SU-DHL-6 (cell line): ENCODE results near the gene IFT43.

Experiments
- H2AFZ ChIP-seq: fragments of 200-600 bp; sonication (generic); 2 replicates; pipeline ENCODE4 v1.6.1; 2014; ENCODE audit warnings: low read depth, mild to moderate bottlenecking, moderate library complexity, mixed read lengths, antibody characterized with exemption, low read length; ENCODE audit not compliant: severe bottlenecking
- H3F3A ChIP-seq: fragments of 200-600 bp; shearing (Covaris generic); 2 replicates; pipeline ENCODE4 v1.6.0; 2016; ENCODE audit warnings: antibody characterized with exemption, mild to moderate bottlenecking; ENCODE audit not compliant: insufficient read depth
- H3K27ac ChIP-seq: fragments of 200-600 bp; sonication (generic); 2 replicates; pipeline ENCODE4 v1.5.1; 2016; ENCODE audit warnings: low read depth, mild to moderate bottlenecking, low read length, moderate library complexity, mixed read lengths
- H3K27me3 ChIP-seq: fragments of 200-600 bp; sonication (generic), shearing (Covaris generic); 2 replicates; pipeline ENCODE4 v1.6.0; 2014; ENCODE audit warnings: mild to moderate bottlenecking, low read length
- H3K36me3 ChIP-seq: fragments of 200-600 bp; sonication (generic); 2 replicates; pipeline ENCODE4 v1.6.1; 2014; ENCODE audit warnings: mild to moderate bottlenecking, low read length, mixed read lengths
- H3K4me2 ChIP-seq: fragments of 300-600, 200-600 bp; shearing (Covaris generic), sonication (generic); 2 replicates; pipeline ENCODE4 v1.6.0; 2014; ENCODE audit warnings: low read length, low read depth, mild to moderate bottlenecking; ENCODE audit not compliant: poor library complexity, severe bottlenecking
- H3K4me3 ChIP-seq: fragments of 200-600 bp; sonication (generic); 2 replicates; pipeline ENCODE4 v1.5.1; 2014; ENCODE audit warnings: antibody characterized with exemption, low read length, mild to moderate bottlenecking, mixed read lengths; ENCODE audit not compliant: insufficient read depth, poor library complexity, severe bottlenecking
- H3K79me2 ChIP-seq: fragments of 200-600 bp; sonication (generic); 2 replicates; pipeline ENCODE4 v1.6.1; 2014; ENCODE audit warnings: mild to moderate bottlenecking, low read length, moderate library complexity; ENCODE audit not compliant: insufficient read depth
- H3K9ac ChIP-seq: fragments of 200-600 bp; sonication (generic); 2 replicates; pipeline ENCODE4 v1.7.0; 2014; ENCODE audit warnings: mild to moderate bottlenecking, low read length
- H3K9me2 ChIP-seq: fragments of 200-600 bp; sonication (generic); replicated peaks from 2 replicates; pipeline ENCODE4 v1.6.1; 2014; ENCODE audit warnings: low read length; ENCODE audit not compliant: insufficient read depth
- H3K9me3 ChIP-seq: fragments of 200-600 bp; sonication (generic); 2 replicates; pipeline ENCODE4 v1.6.1; 2014; ENCODE audit warnings: low read length, mixed read lengths; ENCODE audit not compliant: insufficient read depth
- H4K20me1 ChIP-seq: fragments of 200-600 bp; sonication (generic); 2 replicates; pipeline ENCODE4 v1.6.1; 2014; ENCODE audit warnings: low read depth, mild to moderate bottlenecking, antibody characterized with exemption, low read length, moderate library complexity, mixed read lengths
- EZH2phosphoT487 ChIP-seq: fragments of 200-600 bp; sonication (generic), shearing (Covaris generic); conservative IDR thresholded peaks from 2 replicates; pipeline ENCODE4 v1.6.1; 2018; ENCODE audit warnings: mild to moderate bottlenecking, antibody characterized with exemption, low read length, moderate library complexity, mixed read lengths
- TF ChIP-seq, protein P1 (sequence below): fragments of 200-600 bp; sonication (generic); IDR thresholded peaks from one replicate; pipeline ENCODE4 v1.5.1; 2017; ENCODE audit warnings: antibody characterized with exemption, mild to moderate bottlenecking, low read length, moderate library complexity; ENCODE audit not compliant: insufficient read depth, poor library complexity, severe bottlenecking

IFT43 gene

DNA sequence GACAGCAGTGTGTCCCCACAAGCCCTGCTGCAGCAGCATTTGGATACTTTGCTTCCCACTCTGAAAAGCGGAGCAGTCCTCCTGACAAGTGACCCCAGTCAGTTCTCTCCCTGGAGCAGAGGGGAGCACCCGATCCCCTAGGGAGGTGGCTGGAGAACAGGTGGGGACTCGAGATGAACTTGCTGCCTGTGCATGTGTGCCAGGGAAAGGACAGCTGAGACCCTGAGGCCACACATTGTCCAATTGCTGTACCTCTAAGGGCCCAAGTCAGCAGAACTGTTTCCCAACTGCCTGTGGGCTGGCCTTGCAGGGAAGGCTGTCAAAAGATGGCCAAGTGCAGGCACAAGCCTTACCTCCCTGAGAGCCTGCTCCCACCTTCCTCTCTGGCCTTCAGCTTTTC is 55.1 kb downstream of the IFT43 start:
- Histone ChIP-seq H4K20me1 (no peaks in the 10 kb centered on the region), H3K4me2 (no peak overlapping the region), H3F3A (no peaks in the 10 kb centered on the region), H3K9me2 (no peaks in the 10 kb centered on the region), H3K27me3 (no peaks in the 10 kb centered on the region), H3K9me3 (no peaks in the 10 kb centered on the region), H3K4me3 (no peak overlapping the region), H3K27ac (no peak overlapping the region), H3K36me3 (no peaks in the 10 kb centered on the region), H2AFZ (no peak overlapping the region), H3K9ac (no peak overlapping the region), H3K79me2 (no peaks in the 10 kb centered on the region)
- TF ChIP-seq EZH2phosphoT487, result no peak
- TF ChIP-seq, protein P1, sequence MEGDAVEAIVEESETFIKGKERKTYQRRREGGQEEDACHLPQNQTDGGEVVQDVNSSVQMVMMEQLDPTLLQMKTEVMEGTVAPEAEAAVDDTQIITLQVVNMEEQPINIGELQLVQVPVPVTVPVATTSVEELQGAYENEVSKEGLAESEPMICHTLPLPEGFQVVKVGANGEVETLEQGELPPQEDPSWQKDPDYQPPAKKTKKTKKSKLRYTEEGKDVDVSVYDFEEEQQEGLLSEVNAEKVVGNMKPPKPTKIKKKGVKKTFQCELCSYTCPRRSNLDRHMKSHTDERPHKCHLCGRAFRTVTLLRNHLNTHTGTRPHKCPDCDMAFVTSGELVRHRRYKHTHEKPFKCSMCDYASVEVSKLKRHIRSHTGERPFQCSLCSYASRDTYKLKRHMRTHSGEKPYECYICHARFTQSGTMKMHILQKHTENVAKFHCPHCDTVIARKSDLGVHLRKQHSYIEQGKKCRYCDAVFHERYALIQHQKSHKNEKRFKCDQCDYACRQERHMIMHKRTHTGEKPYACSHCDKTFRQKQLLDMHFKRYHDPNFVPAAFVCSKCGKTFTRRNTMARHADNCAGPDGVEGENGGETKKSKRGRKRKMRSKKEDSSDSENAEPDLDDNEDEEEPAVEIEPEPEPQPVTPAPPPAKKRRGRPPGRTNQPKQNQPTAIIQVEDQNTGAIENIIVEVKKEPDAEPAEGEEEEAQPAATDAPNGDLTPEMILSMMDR, result no peak

DNA sequence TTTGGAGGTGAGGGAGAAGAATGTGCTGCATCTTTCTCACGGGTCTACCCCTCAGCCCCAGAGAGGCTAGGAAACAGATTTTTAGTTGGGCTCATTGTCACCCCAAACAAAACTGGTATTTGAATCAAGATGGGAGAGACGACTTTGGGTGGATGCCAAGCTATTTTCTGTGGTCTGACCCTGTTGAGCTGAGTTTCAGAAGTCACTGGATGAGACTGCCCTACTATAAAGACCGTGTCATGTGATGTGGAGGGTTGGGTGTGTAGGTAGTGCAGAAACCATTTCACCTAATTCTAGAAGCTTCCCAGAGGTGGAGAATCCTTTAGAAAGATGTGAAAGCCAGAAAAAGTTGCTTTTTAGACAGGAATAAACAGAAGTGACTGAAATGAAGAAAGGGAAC is 60.2 kb downstream of the IFT43 start:
- TF ChIP-seq EZH2phosphoT487, result no peak
- TF ChIP-seq, protein P1, result no peak
- H3K9ac ChIP-seq, result no peak overlapping the region
- H3K27me3 ChIP-seq, result no peaks in the 10 kb centered on the region
- no peaks in the 10 kb centered on the region for H3K79me2 ChIP-seq
- no peak overlapping the region for H2AFZ ChIP-seq
- H3K9me2 ChIP-seq, result no peaks in the 10 kb centered on the region
- H3K4me2 ChIP-seq, result no peak overlapping the region
- H3K4me3 ChIP-seq, result no peak overlapping the region
- H3K36me3 ChIP-seq, result no peaks in the 10 kb centered on the region
- no peak overlapping the region for H3K27ac ChIP-seq
- no peaks in the 10 kb centered on the region for H3K9me3 ChIP-seq
- H3F3A ChIP-seq, result no peaks in the 10 kb centered on the region
- no peaks in the 10 kb centered on the region for H4K20me1 ChIP-seq

DNA sequence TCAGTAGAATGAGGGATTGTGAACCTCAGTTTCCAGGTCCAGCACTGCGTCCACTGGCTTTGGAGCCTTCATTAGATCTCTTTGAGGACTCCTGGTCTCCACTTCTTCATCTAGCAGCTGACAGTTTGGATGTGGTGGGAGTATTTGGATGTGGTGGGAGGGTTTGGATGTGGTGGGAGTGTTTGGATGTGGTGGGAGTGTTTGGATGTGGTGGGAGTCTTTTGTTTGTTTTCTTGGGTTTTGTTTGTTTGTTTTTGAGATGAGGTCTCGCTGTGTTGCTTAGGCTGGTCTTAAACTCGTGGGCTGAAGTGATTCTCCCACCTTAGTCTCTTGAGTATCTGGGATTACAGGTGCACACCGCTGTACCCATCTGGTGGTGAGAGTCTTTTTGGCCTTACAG is 64.7 kb downstream of the IFT43 start:
- Histone ChIP-seq H3K9me3 (no peaks in the 10 kb centered on the region), H3K79me2 (no peaks in the 10 kb centered on the region), H3K27me3 (no peaks in the 10 kb centered on the region), H3K27ac (no peak overlapping the region), H3K4me3 (no peak overlapping the region), H3K36me3 (no peaks in the 10 kb centered on the region), H2AFZ (no peak overlapping the region), H3F3A (no peaks in the 10 kb centered on the region), H3K9me2 (no peaks in the 10 kb centered on the region), H3K9ac (no peak overlapping the region), H4K20me1 (no peaks in the 10 kb centered on the region; the same call in 1 of the 2 replicates), H3K4me2 (no peak overlapping the region)
- TF ChIP-seq, protein P1, result no peak
- no peak for TF ChIP-seq EZH2phosphoT487
